ENCODE data around the gene DVL2.

DNA sequence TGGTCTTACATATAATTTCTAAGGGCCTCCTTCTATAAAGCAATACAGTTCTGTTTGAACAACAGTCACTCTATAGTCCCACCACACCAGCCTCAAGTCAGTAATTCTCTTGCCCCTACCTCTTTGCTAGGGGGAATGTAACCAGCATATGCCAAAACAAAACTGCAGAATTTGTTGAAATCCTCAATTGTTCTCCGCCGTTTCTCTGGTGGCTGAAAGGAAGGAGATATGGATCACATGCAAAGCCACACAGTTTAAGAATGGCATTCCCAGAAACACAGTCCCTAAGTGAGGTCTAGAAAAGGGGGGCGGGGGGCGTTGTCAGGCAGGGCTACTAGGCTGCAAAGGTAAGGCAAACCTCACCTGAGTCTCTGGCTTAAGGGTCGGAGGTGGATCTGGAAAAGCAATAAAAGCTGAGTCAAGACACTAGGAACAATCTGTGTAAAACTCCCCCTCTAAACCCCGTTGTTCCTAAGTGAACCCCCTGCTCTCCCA is 3.0 kb upstream of the DVL2 start:
- TF ChIP-seq ZNF274 (IDR thresholded peaks at IDR 0.05; ENCODE audit: low read depth, low read length) (no peak), YY1 (IDR thresholded peaks at IDR 0.05; ENCODE audit: insufficient read depth, insufficient read length) (no peak), SUZ12 (IDR thresholded peaks at IDR 0.05; ENCODE audit: extremely low read depth, insufficient read depth, insufficient read length) (no peak)
